GM12864 (cell line): ENCODE measurements around the gene SNX10.

Experiments used
- DNase-seq: peaks from one replicate; pipeline ENCODE4 v3.0.0-alpha.2; 2011; ENCODE audit warnings: low read depth
- H3K4me3 ChIP-seq: 2 replicates; pipeline ENCODE4 v1.5.1; 2011; ENCODE audit warnings: mild to moderate bottlenecking, low read depth, low read length, control low read depth
- CTCF ChIP-seq: IDR thresholded peaks from 2 replicates; pipeline ENCODE4 v1.5.1; 2011; ENCODE audit warnings: low read depth, mild to moderate bottlenecking, moderate library complexity, low read length, control low read depth, inconsistent platforms; ENCODE audit errors: missing control alignments

SNX10 gene

GRCh38 chr7:26367219-26367711 is 75.6 kb downstream of the SNX10 start:
- no peak for TF ChIP-seq CTCF
- no peak overlapping the region for H3K4me3 ChIP-seq
- no peak for DNase-seq

- DNase-seq = no peak
- H3K4me3 ChIP-seq = no peak overlapping the region
- TF ChIP-seq CTCF = no peak
These were observed 76.9 kb downstream of the SNX10 start for GRCh38 chr7:26368542-26368941.

GRCh38 chr7:26369593-26369992 is 77.9 kb downstream of the SNX10 start:
- no peak for DNase-seq
- TF ChIP-seq CTCF = peak; percentile 66
- no peak overlapping the region for H3K4me3 ChIP-seq

- no peak for TF ChIP-seq CTCF
- H3K4me3 ChIP-seq = no peak overlapping the region
- DNase-seq = no peak
These were observed 78.3 kb downstream of the SNX10 start for GRCh38 chr7:26370011-26370410.

- no peak overlapping the region for H3K4me3 ChIP-seq
- DNase-seq = no peak
- TF ChIP-seq CTCF = no peak
These were observed 80.6 kb downstream of the SNX10 start for GRCh38 chr7:26372249-26372648.

DNA sequence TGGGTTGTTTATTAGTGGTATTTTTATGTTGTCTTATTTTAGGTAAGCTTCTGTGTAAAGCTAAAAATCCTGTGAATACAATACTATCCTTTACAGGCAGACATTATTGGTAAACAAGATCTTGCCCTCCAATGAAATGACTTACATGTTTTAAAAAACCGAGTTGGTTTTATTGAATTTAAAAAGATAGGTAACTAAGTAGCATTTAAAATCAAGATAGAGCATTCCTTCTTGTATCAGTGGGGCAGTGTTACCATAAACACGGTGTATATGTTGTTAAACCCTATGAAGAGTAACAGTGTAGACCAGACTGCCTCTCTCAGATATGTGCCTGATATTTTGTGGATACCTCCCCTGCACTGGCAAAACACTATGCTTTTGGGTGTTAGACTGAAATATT is 81.0 kb downstream of the SNX10 start:
- no peak for TF ChIP-seq CTCF
- H3K4me3 ChIP-seq = no peak overlapping the region
- no peak for DNase-seq

GRCh38 chr7:26374647-26375373 is 83.1 kb downstream of the SNX10 start:
- no peak for DNase-seq
- TF ChIP-seq CTCF = no peak
- no peak overlapping the region for H3K4me3 ChIP-seq
